Measurements from ENCODE around the gene CCDC142. TPM values are rescaled to one million over a fixed set of nuclear protein-coding genes. Genes with fewer than 3 reads are reported as not detected.
"Not testable (repeated sequence)": the region's sequence is repeated elsewhere in the genome, so short reads cannot be mapped to it uniquely, and the experiment has no call there.

CCDC142 gene
- total RNA-seq, 4 donors from 2014 or later: 60.6 to 132 (median 94.7) TPM

GRCh38 chr2:74462054-74462785 lies 20.6 kb downstream of the CCDC142 start:
- Histone ChIP-seq H3K4me3 (no peak overlapping the region), H3K36me3 (peaks cover 0 to 24% (median 0%) of the 10 kb centered on the region in 3 donors), H3K27ac (peak overlapping the region in 1 of 4 donors; percentile 68), H3K9me3 (no peaks in the 10 kb centered on the region), H3K27me3 (no peaks in the 10 kb centered on the region), H3K4me1 (peaks cover 0 to 40% (median 14%) of the 10 kb centered on the region in 4 donors)
- TF ChIP-seq POLR2A (IDR thresholded peaks at IDR 0.05): no peak
- TF ChIP-seq, protein P1, sequence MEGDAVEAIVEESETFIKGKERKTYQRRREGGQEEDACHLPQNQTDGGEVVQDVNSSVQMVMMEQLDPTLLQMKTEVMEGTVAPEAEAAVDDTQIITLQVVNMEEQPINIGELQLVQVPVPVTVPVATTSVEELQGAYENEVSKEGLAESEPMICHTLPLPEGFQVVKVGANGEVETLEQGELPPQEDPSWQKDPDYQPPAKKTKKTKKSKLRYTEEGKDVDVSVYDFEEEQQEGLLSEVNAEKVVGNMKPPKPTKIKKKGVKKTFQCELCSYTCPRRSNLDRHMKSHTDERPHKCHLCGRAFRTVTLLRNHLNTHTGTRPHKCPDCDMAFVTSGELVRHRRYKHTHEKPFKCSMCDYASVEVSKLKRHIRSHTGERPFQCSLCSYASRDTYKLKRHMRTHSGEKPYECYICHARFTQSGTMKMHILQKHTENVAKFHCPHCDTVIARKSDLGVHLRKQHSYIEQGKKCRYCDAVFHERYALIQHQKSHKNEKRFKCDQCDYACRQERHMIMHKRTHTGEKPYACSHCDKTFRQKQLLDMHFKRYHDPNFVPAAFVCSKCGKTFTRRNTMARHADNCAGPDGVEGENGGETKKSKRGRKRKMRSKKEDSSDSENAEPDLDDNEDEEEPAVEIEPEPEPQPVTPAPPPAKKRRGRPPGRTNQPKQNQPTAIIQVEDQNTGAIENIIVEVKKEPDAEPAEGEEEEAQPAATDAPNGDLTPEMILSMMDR (IDR thresholded peaks at IDR 0.05): no peak
- DNase-seq: no peak

- Histone ChIP-seq H3K27me3 (no peaks in the 10 kb centered on the region), H3K27ac (no peak overlapping the region), H3K4me3 (no peak overlapping the region), H3K36me3 (peaks cover 0 to 24% (median 0%) of the 10 kb centered on the region in 3 donors), H3K9me3 (no peaks in the 10 kb centered on the region), H3K4me1 (peaks cover 0 to 48% (median 14%) of the 10 kb centered on the region in 4 donors)
- DNase-seq: no peak
- no peak for TF ChIP-seq POLR2A (IDR thresholded peaks at IDR 0.05)
- TF ChIP-seq, protein P1 (IDR thresholded peaks at IDR 0.05): no peak
Observed at GRCh38 chr2:74461187-74462053, 21.4 kb downstream of the CCDC142 start.

DNA sequence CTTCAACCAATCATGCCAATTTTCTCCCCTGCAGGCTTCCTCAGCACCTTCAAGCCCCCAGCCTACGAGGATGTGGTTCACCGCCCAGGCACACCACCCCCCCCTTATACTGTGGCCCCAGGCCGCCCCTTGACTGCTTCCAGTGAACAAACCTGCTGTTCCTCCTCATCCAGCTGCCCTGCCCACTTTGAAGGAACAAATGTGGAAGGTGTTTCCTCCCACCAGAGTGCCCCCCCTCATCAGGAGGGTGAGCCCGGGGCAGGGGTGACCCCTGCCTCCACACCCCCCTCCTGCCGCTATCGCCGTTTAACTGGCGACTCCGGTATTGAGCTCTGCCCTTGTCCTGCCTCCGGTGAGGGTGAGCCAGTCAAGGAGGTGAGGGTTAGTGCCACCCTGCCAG lies 22.6 kb downstream of the CCDC142 start:
- peak in 1 of 2 donors; percentile 3 for TF ChIP-seq POLR2A (IDR thresholded peaks at IDR 0.05)
- DNase-seq, H3K4me3 ChIP-seq, H3K9me3 ChIP-seq, H3K27ac ChIP-seq, H3K27me3 ChIP-seq: not testable (repeated sequence)
- Histone ChIP-seq H3K4me1 (peaks cover 6 to 56% (median 19%) of the 10 kb centered on the region in 4 donors), H3K36me3 (peaks cover 0 to 24% (median 0%) of the 10 kb centered on the region in 3 donors)

DNA sequence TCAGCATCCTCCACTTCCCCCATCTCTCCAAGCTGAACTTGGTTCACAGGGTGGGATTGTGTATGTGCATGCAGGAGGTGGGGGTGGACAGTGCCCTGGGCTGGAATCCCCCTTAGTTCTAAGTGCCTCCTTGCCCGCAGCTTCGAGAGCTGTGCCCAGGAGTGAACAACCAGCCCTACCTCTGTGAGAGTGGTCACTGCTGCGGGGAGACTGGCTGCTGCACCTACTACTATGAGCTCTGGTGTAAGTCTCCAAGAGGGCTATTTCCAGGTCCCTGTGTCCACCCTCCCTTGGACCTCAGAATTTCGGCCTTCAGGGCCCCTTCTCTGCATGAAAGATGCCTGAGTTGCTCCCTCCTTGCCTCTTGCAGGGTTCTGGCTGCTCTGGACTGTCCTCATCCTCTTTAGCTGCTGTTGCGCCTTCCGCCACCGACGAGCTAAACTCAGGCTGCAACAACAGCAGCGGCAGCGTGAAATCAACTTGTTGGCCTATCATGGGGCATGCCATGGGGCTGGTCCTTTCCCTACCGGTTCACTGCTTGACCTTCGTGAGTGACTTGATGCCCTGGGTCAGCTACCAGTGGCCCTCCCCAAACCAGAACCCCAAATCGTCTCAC lies 23.2 kb downstream of the CCDC142 start:
- H3K4me3 ChIP-seq: peak overlapping the region in 1 of 4 donors; percentile 88
- TF ChIP-seq POLR2A (IDR thresholded peaks at IDR 0.05): peak in 1 of 2 donors; percentile 3
- H3K4me1 ChIP-seq: peaks cover 6 to 55% (median 19%) of the 10 kb centered on the region in 4 donors
- H3K9me3 ChIP-seq, H3K27me3 ChIP-seq, DNase-seq, H3K27ac ChIP-seq: not testable (repeated sequence)
- H3K36me3 ChIP-seq: peaks cover 0 to 24% (median 0%) of the 10 kb centered on the region in 3 donors

DNA sequence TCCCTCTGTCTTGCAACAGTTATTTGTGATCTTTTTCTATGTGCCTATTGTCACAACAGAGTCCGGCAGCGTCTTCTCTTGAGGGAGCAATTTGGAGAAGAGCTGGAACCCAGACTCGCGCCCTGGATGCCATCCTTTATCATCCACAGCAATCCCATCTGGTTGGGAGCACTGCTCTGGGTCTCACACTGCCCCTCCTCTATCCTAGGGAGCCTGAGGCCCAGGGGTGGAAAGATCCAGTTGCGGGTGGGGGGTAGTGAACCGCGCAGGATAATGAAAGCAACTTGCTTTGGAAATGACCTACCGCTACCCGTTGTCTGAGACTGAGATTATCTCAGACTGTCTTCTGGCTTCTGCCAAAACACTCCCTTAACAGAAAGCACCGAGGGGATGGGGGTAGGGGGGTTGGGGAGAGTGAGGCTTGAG lies 23.8 kb downstream of the CCDC142 start:
- peaks cover 6 to 48% (median 14%) of the 10 kb centered on the region in 4 donors for H3K4me1 ChIP-seq
- TF ChIP-seq POLR2A (IDR thresholded peaks at IDR 0.05): no peak
- TF ChIP-seq, protein P1 (IDR thresholded peaks at IDR 0.05): no peak
- no peaks in the 10 kb centered on the region for H3K27me3 ChIP-seq
- peak overlapping the region; percentile 98 to 99 (median 98) for H3K27ac ChIP-seq
- peaks cover 0 to 24% (median 0%) of the 10 kb centered on the region in 3 donors for H3K36me3 ChIP-seq
- no peaks in the 10 kb centered on the region for H3K9me3 ChIP-seq
- no peak for DNase-seq
- peak overlapping the region; percentile 67 to 88 (median 78) for H3K4me3 ChIP-seq

Data from Peyer's patch (tissue), 4 donors.